ENCODE results near the gene CATSPER3. TPM values are rescaled to one million over a fixed set of nuclear protein-coding genes. Genes with fewer than 3 reads are reported as not detected.
A peak's percentile ranks its signal among the peaks of the same experiment; 100 is the strongest.

Gene CATSPER3
- total RNA-seq, 1 experiment from 2014 or later: 0.37 TPM

DNA sequence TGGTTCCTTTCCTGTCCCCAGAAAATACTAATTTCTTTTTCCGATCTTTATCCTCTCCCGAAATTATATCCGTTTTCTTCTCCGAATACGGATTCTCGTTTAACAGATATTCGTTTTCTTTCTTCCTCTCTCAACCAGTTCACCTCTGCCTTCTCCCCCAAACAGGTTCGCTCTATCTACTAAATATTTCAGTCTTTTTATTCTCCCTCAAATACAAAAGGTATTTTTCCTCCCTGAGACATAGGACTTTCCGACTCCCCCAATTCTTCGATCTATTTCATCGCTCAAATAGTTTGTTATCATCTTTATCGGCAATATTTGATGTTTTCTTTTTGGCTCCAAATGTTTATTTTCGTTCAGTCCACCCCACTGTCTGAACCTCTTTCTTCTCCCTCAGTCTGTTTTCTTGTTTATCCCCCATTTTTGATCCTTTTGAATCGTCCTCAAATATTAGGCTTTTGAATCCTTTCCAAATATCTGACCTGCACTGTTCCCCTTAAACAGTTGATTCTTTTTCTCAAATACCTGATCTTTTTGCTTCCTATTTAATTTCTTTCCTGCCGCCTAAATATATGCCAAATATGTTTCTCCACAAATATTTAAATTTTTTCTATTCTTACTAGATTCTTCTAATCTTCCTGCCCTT is 61.9 kb downstream of the CATSPER3 start:
- POLR2A ChIA-PET: interaction anchor here (0.6 to 1.6 kb wide), 2 partner anchors 9 to 13 kb away, joined by 3 to 6 read pairs; no protein-coding TSS in a partner anchor
- H3K4me3 Mint-ChIP-seq: peak overlapping the region; percentile 61

More for the DNA sequence above, 61.9 kb downstream of the CATSPER3 start:
- no peaks in the 10 kb centered on the region for H3K9me3 Mint-ChIP-seq
- no peaks in the 10 kb centered on the region for H3K36me3 Mint-ChIP-seq
- no peak for ATAC-seq
- H3K4me1 Mint-ChIP-seq: peaks cover 48% of the 10 kb centered on the region
- no peak for TF ChIP-seq ZNF219 (CRISPR knock-in tag; IDR thresholded peaks at IDR 0.05; ENCODE audit: borderline replicate concordance)
- TF ChIP-seq, protein P1, sequence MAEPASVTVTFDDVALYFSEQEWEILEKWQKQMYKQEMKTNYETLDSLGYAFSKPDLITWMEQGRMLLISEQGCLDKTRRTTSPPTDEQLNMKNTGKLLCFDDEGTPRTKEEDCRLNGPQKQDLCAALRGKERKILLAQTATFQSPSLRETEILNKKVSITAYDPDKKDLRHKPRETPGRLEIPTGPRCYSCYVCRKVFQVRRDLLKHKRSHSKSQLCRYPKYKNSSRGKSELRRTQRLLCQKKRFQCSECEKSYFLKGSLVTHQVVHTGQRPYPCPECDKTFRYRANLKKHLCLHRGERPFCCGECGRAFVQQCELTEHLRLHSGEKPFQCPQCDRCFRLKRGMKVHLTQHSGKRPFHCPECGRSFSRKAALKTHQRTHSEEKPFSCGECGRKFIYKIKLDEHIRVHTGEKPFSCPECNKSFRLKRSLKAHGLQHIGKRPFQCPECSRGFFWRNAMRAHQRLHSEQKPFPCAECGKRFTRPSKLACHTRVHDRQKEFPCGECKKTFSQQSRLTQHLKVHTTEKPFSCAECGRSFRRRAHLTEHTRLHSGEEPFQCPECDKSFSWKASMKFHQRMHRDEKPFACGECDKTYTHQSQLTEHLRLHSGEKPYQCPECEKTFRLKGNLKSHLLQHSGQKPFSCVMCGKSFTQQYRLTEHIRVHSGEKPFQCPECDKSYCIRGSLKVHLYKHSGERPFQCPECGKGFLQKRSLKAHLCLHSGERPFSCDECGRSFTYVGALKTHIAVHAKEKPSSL (CRISPR knock-in tag; conservative IDR thresholded peaks at IDR 0.05): no peak
- TF ChIP-seq FOXK1 (CRISPR knock-in tag; IDR thresholded peaks at IDR 0.05): no peak
- TF ChIP-seq, protein P2, sequence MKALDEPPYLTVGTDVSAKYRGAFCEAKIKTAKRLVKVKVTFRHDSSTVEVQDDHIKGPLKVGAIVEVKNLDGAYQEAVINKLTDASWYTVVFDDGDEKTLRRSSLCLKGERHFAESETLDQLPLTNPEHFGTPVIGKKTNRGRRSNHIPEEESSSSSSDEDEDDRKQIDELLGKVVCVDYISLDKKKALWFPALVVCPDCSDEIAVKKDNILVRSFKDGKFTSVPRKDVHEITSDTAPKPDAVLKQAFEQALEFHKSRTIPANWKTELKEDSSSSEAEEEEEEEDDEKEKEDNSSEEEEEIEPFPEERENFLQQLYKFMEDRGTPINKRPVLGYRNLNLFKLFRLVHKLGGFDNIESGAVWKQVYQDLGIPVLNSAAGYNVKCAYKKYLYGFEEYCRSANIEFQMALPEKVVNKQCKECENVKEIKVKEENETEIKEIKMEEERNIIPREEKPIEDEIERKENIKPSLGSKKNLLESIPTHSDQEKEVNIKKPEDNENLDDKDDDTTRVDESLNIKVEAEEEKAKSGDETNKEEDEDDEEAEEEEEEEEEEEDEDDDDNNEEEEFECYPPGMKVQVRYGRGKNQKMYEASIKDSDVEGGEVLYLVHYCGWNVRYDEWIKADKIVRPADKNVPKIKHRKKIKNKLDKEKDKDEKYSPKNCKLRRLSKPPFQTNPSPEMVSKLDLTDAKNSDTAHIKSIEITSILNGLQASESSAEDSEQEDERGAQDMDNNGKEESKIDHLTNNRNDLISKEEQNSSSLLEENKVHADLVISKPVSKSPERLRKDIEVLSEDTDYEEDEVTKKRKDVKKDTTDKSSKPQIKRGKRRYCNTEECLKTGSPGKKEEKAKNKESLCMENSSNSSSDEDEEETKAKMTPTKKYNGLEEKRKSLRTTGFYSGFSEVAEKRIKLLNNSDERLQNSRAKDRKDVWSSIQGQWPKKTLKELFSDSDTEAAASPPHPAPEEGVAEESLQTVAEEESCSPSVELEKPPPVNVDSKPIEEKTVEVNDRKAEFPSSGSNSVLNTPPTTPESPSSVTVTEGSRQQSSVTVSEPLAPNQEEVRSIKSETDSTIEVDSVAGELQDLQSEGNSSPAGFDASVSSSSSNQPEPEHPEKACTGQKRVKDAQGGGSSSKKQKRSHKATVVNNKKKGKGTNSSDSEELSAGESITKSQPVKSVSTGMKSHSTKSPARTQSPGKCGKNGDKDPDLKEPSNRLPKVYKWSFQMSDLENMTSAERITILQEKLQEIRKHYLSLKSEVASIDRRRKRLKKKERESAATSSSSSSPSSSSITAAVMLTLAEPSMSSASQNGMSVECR (CRISPR knock-in tag; IDR thresholded peaks at IDR 0.05; ENCODE audit: borderline replicate concordance): no peak
- TF ChIP-seq, protein P3, sequence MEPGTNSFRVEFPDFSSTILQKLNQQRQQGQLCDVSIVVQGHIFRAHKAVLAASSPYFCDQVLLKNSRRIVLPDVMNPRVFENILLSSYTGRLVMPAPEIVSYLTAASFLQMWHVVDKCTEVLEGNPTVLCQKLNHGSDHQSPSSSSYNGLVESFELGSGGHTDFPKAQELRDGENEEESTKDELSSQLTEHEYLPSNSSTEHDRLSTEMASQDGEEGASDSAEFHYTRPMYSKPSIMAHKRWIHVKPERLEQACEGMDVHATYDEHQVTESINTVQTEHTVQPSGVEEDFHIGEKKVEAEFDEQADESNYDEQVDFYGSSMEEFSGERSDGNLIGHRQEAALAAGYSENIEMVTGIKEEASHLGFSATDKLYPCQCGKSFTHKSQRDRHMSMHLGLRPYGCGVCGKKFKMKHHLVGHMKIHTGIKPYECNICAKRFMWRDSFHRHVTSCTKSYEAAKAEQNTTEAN (CRISPR knock-in tag; IDR thresholded peaks at IDR 0.05): no peak
- no peak for TF ChIP-seq TEAD1 (CRISPR knock-in tag; IDR thresholded peaks at IDR 0.05)
- TF ChIP-seq ZNF138 (CRISPR knock-in tag; conservative IDR thresholded peaks at IDR 0.05): no peak
- no peak for TF ChIP-seq GTF2I (CRISPR knock-in tag; conservative IDR thresholded peaks at IDR 0.05)
- no peak for TF ChIP-seq PRRX2 (CRISPR knock-in tag; IDR thresholded peaks at IDR 0.05)
- TF ChIP-seq ZNF423 (CRISPR knock-in tag; IDR thresholded peaks at IDR 0.05): no peak
- no peak for TF ChIP-seq JAZF1 (CRISPR knock-in tag; IDR thresholded peaks at IDR 0.05)
- no peak for TF ChIP-seq FOXJ3 (CRISPR knock-in tag; IDR thresholded peaks at IDR 0.05; ENCODE audit: borderline replicate concordance)
- no peak for TF ChIP-seq KAT7 (CRISPR knock-in tag; IDR thresholded peaks at IDR 0.05; ENCODE audit: borderline replicate concordance)
- TF ChIP-seq, protein P4, sequence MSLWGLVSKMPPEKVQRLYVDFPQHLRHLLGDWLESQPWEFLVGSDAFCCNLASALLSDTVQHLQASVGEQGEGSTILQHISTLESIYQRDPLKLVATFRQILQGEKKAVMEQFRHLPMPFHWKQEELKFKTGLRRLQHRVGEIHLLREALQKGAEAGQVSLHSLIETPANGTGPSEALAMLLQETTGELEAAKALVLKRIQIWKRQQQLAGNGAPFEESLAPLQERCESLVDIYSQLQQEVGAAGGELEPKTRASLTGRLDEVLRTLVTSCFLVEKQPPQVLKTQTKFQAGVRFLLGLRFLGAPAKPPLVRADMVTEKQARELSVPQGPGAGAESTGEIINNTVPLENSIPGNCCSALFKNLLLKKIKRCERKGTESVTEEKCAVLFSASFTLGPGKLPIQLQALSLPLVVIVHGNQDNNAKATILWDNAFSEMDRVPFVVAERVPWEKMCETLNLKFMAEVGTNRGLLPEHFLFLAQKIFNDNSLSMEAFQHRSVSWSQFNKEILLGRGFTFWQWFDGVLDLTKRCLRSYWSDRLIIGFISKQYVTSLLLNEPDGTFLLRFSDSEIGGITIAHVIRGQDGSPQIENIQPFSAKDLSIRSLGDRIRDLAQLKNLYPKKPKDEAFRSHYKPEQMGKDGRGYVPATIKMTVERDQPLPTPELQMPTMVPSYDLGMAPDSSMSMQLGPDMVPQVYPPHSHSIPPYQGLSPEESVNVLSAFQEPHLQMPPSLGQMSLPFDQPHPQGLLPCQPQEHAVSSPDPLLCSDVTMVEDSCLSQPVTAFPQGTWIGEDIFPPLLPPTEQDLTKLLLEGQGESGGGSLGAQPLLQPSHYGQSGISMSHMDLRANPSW (CRISPR knock-in tag; conservative IDR thresholded peaks at IDR 0.05; ENCODE audit: low read depth): no peak
- no peak for TF ChIP-seq NR1H2 (CRISPR knock-in tag; IDR thresholded peaks at IDR 0.05)
- no peak for TF ChIP-seq ZNF232 (CRISPR knock-in tag; IDR thresholded peaks at IDR 0.05)
- TF ChIP-seq, protein P5, sequence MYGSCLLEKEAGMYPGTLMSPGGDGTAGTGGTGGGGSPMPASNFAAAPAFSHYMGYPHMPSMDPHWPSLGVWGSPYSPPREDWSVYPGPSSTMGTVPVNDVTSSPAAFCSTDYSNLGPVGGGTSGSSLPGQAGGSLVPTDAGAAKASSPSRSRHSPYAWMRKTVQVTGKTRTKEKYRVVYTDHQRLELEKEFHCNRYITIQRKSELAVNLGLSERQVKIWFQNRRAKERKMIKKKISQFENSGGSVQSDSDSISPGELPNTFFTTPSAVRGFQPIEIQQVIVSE (CRISPR knock-in tag; IDR thresholded peaks at IDR 0.05; ENCODE audit: borderline replicate concordance): no peak
- peaks cover 94% of the 10 kb centered on the region for H3K27me3 Mint-ChIP-seq (ENCODE audit: low read depth)
- CTCF ChIA-PET: interaction anchor here (1.0 kb wide), 1 partner anchor 150 kb away, joined by 3 read pairs; no protein-coding TSS in a partner anchor
- DNase-seq (ENCODE audit: low spot score): no peak
- no peak overlapping the region for H3K27ac Mint-ChIP-seq

Data from WTC11 (cell line).